T-helper 1 cell (primary cell): Measurements from ENCODE around the gene THADA.

Experiments used
- DNase-seq, 5 donors: peaks; one replicate each; pipeline ENCODE4 v3.0.0-alpha.2; 2012 to 2020

The THADA gene

DNA sequence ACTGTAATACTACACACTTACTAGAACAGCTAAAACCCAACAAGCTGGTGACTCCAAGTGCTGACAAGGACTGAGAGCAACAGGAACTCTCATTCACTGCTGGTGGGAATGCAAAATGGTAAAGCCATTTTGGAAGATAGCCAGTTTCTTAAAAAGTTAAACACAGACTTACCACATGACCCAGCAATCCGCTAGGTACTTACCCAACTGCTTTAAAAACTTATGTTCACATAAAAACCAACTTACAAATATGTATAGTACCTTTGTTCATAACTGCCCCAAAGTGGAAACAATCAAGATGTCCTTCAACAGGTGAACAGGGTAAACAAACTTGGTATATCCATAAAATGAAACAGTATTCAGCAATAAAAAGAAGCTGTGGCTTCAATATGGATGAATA, 216.3 kb downstream of the THADA start:
- no peak for DNase-seq

DNA sequence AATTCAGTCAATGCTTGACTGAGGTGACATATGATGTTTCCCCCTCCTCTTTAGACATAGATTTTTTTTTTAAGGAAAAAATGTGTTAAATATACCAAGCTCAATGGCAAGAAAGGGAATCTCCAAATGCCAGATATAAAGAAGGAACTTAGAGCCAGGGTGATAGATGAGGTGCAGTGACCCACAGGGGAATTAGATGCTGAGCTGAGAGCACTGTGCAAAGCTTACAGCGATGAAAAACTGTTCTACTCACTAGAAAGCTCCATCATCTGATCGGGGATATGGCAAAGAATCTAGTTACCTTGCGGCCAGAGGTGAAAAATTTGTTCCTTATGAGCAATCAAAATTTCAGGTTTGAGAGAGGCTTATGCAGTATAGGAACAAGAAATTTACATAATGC, 218.5 kb downstream of the THADA start:
- no peak for DNase-seq

DNA sequence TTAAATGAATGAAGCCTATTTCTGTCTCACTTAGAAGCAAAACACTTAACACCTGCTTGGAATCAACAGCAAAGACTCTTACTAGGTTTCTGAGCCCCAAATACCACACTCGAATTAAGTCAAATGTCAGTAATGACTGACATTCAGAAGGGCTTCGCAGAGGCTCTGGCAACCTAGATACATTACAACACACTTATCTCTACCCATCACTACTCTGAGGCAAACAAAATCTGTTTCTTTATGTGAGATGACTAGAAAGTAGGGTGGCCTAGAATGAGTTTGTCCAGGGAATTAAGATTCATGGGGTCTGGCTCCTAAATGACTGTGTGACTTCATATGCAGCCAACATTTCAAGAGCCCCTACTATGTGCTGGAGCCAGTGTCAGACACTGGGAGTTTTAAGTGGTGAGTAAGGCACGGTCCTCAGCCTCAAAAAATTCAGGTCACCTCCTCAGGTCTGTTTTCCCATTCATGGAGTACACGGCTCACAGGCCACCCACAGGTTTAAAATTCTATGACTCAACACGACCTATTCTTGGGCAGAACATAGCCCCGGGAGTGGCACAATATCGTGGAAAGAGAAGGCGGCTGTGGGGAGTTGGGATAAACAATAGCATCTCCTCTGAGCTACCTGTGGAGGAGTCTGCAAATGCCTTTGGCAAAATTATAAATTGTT, 219.2 kb downstream of the THADA start:
- DNase-seq: no peak

DNA sequence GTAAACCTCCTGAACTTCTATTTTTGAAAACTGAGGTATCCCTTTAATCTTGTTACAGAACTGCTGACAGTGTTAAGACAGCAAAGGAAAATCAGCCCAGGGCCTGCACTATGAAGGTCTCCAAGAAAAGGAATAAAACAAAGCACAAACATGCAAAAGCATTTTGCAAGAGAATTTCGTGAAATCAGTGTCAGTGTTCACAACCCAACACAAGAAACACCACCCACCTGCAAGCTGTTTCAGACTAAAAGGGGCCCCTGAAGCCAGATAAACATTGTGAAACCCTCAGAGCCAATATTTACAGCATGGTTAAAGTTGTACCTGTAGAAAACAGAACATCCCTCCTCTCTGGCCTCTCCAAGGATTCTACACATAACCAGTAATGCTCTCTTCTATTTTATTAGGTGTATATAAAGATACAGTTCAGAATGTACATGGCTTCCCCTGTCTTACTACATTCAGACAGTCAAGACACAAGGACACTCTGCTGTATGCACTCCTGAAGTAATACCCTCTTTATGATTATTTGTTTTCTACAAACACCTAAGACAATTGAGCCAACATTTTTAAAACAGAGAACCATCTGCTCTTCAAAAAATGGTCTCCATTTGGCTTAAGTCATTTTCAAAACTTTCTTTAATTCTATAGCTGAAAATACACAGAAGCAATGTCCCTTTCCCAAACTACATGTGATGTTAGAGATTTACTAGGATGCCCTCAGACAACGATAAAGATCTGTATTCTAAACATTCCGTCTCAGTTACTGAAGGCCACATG, 219.9 kb downstream of the THADA start:
- DNase-seq: no peak

DNA sequence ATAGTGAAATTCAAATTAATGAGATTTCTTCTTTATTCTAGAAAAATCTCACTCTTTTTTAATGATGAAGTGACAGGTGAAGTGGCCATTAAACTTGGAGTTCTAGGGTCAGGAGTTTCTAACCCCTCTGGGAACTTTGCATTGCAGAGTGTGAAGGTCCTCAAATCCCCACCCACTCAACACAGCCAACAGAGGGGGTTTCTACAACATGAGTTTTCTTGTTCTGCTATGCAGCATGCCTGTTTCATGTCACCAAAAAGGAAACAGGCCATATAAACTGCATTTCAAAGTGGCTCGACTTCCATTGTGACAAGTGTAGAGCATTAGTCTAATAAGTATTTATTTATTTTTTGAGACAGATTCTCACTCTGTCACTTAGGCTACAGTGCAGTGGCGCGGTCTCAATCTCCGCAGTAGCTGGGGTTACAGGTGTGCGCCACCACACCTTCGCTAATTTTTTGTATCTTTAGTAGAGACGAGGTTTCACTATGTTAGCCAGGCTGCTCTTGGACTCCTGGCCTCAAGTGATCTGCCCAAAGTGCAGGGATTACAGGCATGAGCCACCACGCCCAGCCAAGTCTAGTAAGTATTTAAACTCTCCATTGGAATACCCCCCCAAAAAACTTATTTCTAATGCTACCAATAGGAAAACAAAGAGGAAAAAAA, 223.3 kb downstream of the THADA start:
- DNase-seq: no peak

DNA sequence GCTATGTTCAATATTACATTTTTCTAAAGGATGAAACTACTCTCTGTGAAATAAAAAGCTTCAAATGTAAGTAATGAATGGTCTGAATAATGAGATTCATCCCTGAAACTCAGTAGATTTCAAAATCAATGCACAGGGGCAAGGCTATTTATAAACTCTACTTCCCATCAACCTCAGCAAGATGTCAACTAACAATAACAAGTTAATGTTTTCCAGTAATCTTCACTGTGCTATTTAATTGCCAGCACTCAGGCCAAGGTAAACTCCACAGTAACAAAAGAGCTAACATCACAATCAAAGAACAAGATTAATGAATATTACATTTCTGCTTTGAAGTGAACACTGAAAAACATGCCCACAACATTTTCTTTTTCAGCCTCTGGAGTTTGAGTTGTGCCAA, 225.1 kb downstream of the THADA start:
- no peak for DNase-seq

DNA sequence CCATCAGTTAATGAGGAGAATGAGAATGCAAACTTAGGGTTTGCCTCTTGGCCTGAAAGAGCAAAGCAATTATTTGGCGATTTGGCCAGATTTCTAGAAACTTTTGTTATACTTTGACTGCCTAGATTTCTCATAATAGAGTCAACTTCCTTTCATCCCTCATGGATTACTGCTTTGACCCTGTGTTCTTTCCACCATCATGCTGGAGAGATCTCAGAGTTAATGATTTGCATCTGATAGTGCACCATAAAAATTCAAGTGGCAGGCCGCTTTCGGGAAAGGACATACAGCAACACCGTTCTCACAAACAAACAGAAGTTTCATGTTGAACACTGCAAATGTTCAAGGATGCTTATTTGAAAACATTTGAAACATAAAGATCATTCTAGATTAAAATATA, 225.7 kb downstream of the THADA start:
- no peak for DNase-seq

DNA sequence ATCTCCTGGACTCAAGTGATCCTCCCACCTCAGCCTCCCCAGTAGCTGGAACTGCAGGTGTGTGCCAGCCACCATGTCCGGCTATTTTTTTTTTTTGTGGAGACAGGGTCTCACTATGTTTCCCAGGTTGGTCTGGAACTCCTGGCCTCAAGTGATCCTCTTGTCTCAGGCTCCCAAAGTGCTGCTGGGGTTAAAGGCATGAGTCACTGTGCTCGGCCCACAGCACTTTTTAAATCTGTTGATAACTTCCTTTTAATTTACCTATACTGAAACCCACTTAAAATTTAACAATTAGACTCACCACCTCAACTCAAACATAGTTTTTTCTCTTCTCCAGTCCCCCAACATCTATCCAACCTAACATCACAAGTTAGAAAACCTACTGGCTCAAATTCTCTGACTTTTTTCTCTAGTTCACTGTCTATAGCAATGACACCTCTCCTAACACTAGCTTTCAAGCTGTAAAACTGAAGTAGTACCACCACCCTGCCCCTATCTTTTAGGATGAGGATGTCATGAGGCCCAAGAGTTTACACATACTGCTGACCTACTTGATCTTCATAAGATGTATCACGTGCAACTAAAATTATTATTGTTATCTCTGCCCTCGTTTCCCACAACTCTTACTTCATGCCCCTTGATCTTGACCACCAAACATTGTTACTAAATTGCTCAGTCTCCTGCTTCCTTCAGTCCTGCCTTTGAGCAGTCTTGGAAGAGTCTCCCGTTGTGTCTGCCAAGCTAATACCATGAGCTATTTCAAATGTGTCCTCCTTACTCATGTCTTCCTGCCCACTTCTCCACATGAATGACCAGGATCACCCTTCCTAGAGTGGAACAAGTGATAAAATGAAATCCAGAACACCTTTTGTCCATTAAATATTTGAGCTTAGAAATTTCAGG, 227.1 kb downstream of the THADA start:
- no peak for DNase-seq

DNA sequence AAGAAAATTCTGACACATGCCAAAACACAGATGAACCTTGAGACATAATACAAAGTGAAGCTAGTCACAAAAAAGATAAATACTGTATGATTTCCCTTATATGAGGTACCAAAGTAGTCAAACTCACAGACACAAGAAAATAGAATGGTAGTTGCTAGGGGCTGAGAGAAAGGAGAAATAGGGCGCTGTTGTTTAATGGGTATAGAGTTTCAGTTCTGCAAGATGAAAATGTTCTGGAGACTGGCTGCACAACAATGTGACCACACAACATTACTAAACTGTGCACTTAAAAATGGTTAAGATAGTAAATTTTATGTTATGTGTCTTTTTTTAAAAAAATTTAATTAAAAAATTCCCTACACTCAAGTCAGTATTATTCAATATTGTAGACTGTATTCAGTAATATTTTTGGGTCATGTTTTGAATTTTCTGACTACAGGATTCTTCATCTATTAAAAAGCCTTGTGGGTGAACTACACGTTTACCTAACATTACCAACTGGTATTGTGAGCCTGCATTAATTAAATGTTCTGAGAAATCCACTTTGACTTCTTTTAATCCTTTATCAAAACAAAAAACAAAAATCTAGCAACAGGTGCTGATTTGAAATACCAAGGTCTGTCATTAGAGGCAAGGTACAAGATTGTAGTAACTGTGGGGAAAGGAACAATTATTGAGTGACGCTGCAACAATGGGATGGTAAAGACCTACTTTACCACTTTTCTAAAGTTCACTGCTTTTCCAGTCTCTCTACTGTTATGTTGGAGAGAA, 228.6 kb downstream of the THADA start:
- no peak for DNase-seq

DNA sequence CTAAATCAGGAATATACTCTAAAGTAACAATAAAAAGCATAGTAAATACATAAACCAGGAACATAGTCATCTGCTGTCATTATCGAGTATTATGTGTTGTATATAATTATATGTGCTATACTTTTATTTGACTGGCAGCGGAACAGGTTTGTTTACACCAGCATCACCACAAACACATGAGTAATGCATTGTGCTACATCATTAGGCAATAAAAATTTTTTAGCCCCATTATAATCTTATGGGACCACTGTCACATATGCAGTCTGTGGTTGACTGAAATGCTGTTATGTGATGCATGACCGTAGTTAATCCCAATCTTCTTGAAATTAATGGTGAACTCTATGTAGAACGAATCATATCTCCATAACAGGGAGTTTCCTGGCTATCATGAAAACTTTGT, 232.7 kb downstream of the THADA start:
- DNase-seq: no peak

DNA sequence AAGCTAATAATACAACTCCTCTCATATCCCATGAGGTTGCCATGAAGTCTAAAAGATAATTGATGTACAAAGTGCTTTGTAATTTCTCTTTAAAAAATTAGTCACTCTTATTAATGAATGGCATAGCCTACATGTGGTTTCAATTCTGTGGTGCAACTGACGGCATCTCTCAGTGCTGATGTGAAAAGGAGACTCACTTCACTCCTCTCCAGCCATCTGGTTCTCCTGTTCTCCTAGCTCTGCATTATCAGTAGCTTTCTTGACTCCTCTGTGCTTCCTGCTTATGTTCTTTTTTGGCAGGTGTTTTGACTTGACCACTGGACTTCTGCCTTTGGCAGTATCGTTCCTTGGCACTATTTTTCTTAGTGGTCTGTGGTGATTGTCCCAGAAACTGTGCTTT, 234.6 kb downstream of the THADA start:
- DNase-seq: no peak

DNA sequence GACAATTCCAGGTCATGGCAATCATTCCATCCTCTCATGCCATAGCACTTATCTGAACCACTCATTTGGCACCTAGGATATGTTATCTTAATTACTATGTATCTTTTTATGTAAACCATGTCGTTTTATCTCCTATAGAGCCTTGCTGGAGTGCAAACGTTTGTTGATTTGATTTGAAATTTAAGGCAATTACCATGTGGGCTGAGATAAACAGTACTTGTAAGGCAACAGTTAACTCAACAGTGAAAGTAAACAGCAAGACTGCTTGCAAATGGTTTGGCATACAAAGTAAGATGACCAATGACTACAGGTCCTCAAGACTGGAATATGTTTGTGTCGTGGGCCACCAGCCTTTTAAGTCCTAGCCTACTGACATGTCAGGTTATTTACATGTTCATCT, 235.7 kb downstream of the THADA start:
- no peak for DNase-seq

DNA sequence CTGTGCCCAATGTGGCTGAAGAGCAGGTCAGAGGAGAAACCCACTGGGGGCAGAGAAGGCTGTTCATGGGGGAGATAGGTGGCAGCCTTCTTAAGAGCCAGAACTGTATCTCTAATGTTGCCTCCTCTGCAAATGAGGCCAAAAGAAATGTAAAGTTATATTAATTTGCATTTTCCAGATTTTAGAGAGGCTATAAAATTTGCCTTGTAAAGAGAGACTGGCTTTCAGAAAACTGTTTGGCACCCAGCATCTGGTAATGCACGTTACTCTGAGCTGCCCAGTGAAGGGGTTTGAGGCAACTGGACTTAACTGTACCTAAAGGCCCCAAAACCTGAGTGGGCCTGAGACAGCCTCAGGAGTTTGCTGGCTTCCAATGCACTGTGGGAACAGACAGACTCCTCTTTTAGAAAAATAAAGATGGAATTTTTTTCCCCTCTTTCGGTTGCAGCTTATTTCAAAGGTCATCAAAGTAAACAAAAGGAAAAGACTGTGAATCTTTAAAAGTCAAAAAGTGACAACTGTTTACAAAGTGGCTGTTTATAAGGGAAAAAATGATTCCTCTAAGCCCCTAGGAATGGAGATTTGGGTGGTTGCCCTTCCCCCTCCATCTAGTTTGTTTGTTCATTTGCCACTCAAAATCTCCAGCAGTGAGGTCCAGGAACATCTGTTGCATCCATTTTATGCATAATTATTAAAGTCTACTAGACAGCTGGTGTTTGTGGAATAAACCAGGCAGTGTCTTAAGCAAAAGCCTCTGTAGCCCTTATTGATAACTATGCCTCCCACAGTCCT, 237.2 kb downstream of the THADA start:
- DNase-seq: no peak

DNA sequence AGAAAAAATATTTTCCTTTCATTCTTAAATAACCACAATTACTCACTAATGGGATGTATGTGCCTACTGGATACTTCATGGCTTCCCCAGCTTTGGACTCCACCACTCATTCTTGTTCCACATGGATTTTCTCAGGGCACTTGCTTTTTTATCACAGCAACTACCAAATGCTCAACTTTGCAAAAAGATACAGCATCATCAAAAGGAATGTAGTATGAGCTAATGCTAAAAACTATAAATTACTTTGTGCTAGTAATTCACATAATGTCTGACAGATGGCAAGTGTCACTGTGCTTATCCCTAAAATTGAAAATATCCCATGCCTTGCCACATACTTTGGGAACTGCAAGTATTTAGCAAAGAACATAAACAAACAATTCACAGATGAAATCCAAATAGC, 239.1 kb downstream of the THADA start:
- no peak for DNase-seq

DNA sequence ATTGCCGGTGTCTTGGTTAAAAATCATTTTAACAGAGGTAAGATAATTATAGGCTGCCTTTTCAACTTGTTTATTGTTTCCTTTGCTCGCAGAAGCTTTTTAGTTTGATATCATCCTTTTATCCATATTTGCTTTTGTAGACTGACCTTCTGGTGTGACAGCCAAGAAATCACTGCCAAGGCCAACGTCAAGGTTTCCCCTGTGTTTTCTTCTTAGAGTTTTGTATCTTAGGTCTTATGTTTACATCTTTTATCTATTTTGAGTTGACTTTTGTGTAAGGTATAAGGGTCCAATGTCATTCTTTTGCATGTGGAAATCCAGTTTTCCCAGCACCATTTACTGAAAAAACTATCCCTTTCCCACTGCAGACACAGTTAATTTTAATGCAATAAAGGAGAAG, 240.4 kb downstream of the THADA start:
- no peak for DNase-seq

DNA sequence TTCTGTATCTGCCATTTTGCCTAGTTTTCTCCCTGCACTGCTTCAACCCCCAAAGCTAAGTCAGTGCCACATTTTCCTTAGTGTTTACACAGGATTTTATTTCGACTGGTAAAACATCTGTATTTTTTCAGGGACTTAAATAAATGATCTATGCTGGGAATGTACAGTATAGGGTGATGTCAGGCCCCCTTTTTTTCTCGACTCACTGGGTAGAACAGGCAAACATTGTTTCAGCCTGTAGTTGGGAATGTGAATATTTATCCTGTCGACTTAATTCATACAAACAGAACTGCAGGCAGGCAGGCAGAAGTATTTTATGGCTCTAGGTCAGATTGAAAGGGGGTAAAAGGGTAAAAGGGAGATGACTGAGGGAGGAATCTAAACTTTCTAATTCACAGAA, 245.9 kb downstream of the THADA start:
- DNase-seq: no peak

DNA sequence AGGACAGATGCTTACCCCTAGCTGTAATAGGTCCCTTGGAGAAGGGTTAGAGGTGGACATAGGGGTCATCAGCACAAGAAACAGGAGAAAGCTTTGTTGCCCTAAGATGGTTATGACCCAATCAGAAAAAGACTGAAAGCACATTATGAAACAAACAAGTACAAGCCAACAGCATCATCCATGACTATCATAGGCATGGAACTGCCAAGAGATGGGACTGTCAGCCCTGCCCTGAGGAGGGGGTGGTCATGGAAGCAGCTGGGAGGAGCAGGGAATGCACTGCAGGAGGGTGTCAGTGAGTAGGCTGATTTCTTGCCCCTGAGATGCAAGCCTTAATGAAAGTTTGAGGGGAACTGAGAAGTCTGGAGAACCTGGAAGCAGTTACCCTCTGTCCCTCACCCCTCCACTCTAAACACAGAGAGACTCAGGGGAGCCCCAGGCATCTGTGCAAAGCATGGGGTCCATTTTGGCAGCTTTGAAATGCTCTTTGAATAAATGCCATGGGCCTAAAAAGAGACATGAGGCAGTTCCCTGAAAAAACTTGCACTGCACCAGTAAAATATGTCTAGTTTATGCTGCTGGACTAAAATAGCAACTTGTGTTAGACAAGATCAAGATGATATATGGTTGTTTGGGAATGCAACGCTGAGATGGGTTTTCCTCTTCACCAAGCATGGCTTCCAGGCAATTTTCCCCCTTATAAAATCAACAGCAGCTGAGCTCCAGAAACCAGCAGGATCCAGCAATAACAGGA, 246.8 kb downstream of the THADA start:
- DNase-seq: no peak

DNA sequence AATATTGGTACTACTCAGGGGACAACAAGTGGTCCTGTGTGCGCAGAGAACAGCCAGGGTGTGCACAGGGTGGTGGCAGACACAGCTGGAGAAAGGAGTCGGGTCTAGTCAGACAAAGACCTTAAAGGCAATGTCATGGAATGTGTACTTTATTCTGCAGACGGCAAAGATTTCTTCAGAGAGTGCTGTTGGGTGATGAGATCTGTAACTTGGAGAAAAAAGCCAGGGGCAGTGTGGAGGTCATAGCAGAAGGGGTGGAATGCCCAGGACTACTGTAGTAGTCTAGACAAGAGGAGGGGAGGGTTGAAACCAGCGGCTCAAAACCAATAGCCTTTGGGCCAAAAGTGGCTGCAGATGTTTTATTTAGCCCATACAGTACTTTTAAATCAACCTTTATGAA, 248.1 kb downstream of the THADA start:
- no peak for DNase-seq

DNA sequence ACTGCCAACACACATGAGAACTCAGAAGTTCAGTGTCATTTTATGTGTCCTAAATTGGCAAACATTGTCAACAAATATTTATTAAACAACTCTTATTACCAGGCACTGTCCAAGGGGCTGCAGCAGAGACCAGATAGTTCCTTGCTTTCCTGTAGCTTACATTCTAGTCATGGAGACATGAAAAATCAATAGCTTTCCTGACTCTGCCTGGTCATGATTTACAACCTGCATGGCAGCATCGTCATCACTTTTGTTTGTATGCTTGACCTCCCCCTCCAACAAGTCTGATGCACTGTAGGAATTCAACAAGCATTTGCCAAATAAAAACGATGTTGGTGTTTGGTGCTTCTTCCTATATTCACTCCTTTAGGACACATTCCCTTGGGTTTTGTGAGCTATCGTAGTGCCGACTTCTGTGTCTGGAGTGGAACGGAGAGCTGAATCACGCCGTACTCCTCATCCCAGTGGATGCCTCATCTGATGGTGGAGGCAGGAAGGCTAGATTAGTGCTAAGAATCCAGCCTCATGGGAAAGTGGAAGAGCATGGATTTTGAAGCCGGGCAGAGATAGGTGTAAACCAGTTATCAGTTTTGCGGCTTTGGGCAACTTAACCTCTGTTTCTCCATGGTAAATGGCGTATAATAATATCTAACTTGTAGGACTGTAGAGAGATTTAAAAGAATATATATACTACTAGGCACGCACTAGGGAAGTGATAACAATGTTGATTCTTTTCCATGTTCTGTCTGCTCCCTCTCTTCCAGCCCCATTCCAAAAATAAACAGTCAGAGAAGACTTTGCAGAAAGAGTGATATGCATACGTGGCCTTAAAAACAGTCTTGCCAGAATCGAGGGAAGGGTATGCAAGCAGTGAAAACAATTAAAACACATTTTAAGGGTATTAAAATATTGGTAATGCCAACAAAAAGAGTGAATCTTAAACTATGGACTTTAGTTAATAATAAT, 249.0 kb downstream of the THADA start:
- no peak for DNase-seq
